HepG2 (cell line): ENCODE results near the gene LDLR. TPM values are rescaled to one million over a fixed set of nuclear protein-coding genes. Genes with fewer than 3 reads are reported as not detected.

Experiments
- ASH2L ChIP-seq: fragments of 300-600, 200-600 bp; sonication (generic); IDR thresholded peaks from 2 replicates; pipeline ENCODE4 v1.7.0; 2017; ENCODE audit warnings: low read depth, mild to moderate bottlenecking, moderate library complexity, mixed read lengths, low read length; ENCODE audit not compliant: insufficient read length
- GABPA ChIP-seq, 2 experiments: IDR thresholded peaks; 2 replicates each; pipeline ENCODE4 v1.6.1; 2011 to 2016; ENCODE audit warnings: low read depth in 2 of 2, low read length in 1 of 2, missing biosample characterization in 1 of 2, missing genetic modification characterization in 1 of 2
- HMG20B ChIP-seq: conservative IDR thresholded peaks from 2 replicates; pipeline ENCODE4 v1.6.1; 2016; ENCODE audit warnings: missing genetic modification reagents, missing compliant biosample characterization
- MIER3 ChIP-seq: IDR thresholded peaks from 2 replicates; pipeline ENCODE4 v1.6.1; 2016; ENCODE audit warnings: missing compliant biosample characterization, borderline replicate concordance
- PCBP2 ChIP-seq: fragments of 200-400 bp; formaldehyde crosslinking; optimal IDR thresholded peaks from 2 replicates; pipeline ENCODE3; 2018; ENCODE audit warnings: low read length, low read depth; ENCODE audit not compliant: poor library complexity, severe bottlenecking
- REL ChIP-seq: sonication (generic); formaldehyde crosslinking; conservative IDR thresholded peaks from 2 replicates; pipeline ENCODE4 v1.8.0; 2022; ENCODE audit warnings: mild to moderate bottlenecking, missing genetic modification reagents, moderate library complexity
- SMYD3 ChIP-seq: sonication (generic); formaldehyde crosslinking; IDR thresholded peaks from 2 replicates; pipeline ENCODE4 v1.8.1; 2023; ENCODE audit warnings: mild to moderate bottlenecking, missing genetic modification reagents
- ZBTB2 ChIP-seq: sonication (generic); formaldehyde crosslinking; IDR thresholded peaks from 2 replicates; pipeline ENCODE4 v1.8.0; 2022; ENCODE audit warnings: low read depth, missing genetic modification reagents
- ZBTB39 ChIP-seq: sonication (generic); formaldehyde crosslinking; IDR thresholded peaks from 2 replicates; pipeline ENCODE4 v1.5.0; 2020; ENCODE audit warnings: missing genetic modification reagents
- ZC3H13 ChIP-seq: sonication (generic); formaldehyde crosslinking; IDR thresholded peaks from 2 replicates; pipeline ENCODE4 v1.8.1; 2023; ENCODE audit warnings: mild to moderate bottlenecking, missing genetic modification reagents, moderate library complexity
- ZFP41 ChIP-seq: sonication (generic); formaldehyde crosslinking; IDR thresholded peaks from 2 replicates; pipeline ENCODE4 v1.4.0; 2020; ENCODE audit warnings: mild to moderate bottlenecking, missing genetic modification reagents, borderline replicate concordance
- ZNF292 ChIP-seq: sonication (generic); formaldehyde crosslinking; IDR thresholded peaks from 2 replicates; pipeline ENCODE4 v1.8.1; 2022; ENCODE audit warnings: mild to moderate bottlenecking, low read depth, missing genetic modification reagents, borderline replicate concordance
- ZNF318 ChIP-seq: sonication (generic); formaldehyde crosslinking; IDR thresholded peaks from 2 replicates; pipeline ENCODE4 v1.4.0; 2020; ENCODE audit warnings: mild to moderate bottlenecking, missing genetic modification reagents
- ZNF652 ChIP-seq: IDR thresholded peaks from 2 replicates; pipeline ENCODE4 v1.6.1; 2016; ENCODE audit warnings: low read depth, borderline replicate concordance
- ZNF775 ChIP-seq: sonication (generic); formaldehyde crosslinking; IDR thresholded peaks from 2 replicates; pipeline ENCODE4 v1.4.0; 2020; ENCODE audit warnings: missing genetic modification reagents, mild to moderate bottlenecking, moderate library complexity, borderline replicate concordance
- polyA plus RNA-seq, 8 experiments: library from polyadenylated mRNA; depleted of rRNA in 3 of 8; stranded (reverse) in 7 of 8; unstranded in 1 of 8; fragments of >200 nt; fragmentation: Illumina TruSeq in 4 of 8; extraction: Trizol in 4 of 8; gene quantifications; 2 replicates each; pipeline versions ENCODE4 v1.2.1 to v1.2.3, GENCODE V29; 2011 to 2016; ENCODE audit warnings: low read depth in 4 of 8, missing spikeins in 1 of 8, mixed read lengths in 1 of 8; ENCODE audit not compliant: insufficient read depth in 1 of 8
- total RNA-seq, 5 experiments: library from RNA; depleted of rRNA; stranded (reverse); fragments of >200 nt; fragmentation: Illumina TruSeq; extraction: Trizol; gene quantifications; 2 replicates each; pipeline ENCODE4 v1.2.3, GENCODE V29; 2016; ENCODE audit warnings: low read depth in 1 of 5

LDLR gene
- total and polyA plus RNA-seq, 2 of the 13 experiments (the other 11 are each of a cell fraction or from before 2014, with no cell fraction given): 51.6 to 92.5 TPM

- TF ChIP-seq ZNF318 (CRISPR knock-in tag): 0 out of 2 replicates have a peak, but pooled peaks have one; percentile 33
- no peak for TF ChIP-seq ZFP41
- TF ChIP-seq MIER3 (CRISPR knock-in tag): peak; percentile 34; the same call in 1 of the 2 replicates
- no peak for TF ChIP-seq ZC3H13 (CRISPR knock-in tag)
- no peak for TF ChIP-seq REL (CRISPR knock-in tag)
- TF ChIP-seq ZNF652 (CRISPR knock-in tag): no peak
- no peak for TF ChIP-seq ZNF775 (CRISPR knock-in tag)
- TF ChIP-seq ZNF292: no peak
- no peak for TF ChIP-seq HMG20B (CRISPR knock-in tag)
- TF ChIP-seq ASH2L: no peak
- TF ChIP-seq ZBTB39: no peak
- no peak for TF ChIP-seq PCBP2
- TF ChIP-seq SMYD3: no peak
- no peak for TF ChIP-seq GABPA (IDR thresholded peaks at IDR 0.05; ENCODE audit: low read depth, low read length)
- TF ChIP-seq GABPA (CRISPR knock-in tag; IDR thresholded peaks at IDR 0.05; ENCODE audit: low read depth): peak; percentile 48
- no peak for TF ChIP-seq ZBTB2 (CRISPR knock-in tag)
These were observed 1.2 kb downstream of the LDLR start (continued) for GRCh38 chr19:11090264-11090996.
